Endothelial cell of umbilical vein (primary cell): Measurements from ENCODE around the gene RIPOR3. TPM values are rescaled to one million over a fixed set of nuclear protein-coding genes. Genes with fewer than 3 reads are reported as not detected.

Experiments used
- BruUV-seq: library from RNA; stranded (reverse); fragments of 400-500 nt; replicated peaks from 2 replicates; lab custom pipeline; 2021; lab: Mats Ljungman, UMichigan
- CTCF ChIA-PET: fragments of 300-600, 350-600 bp; sonication (Branson Sonifier 250); formaldehyde crosslinking; loops from one replicate; lab custom pipeline; 2021; ENCODE audit warnings: antibody characterized with exemption, inconsistent platforms; lab: Charles Lee
- POLR2A ChIA-PET: fragments of 300-600, 350-600 bp; sonication (Branson Sonifier 250); formaldehyde crosslinking; loops from one replicate; lab custom pipeline; 2021; ENCODE audit warnings: antibody characterized with exemption, inconsistent platforms; lab: Charles Lee
- DNase-seq: peaks from one replicate; pipeline ENCODE4 v3.0.0-alpha.2; 2011; ENCODE audit warnings: low read depth, low spot score
- FAIRE-seq: peaks from 2 replicates; lab custom pipeline; 2011; peaks lifted over from hg19 to GRCh38; lab: Jason Lieb, UNC
- H2AFZ ChIP-seq: 2 replicates; pipeline ENCODE4 v1.6.0; 2012; ENCODE audit warnings: low read depth, low read length, control low read depth, inconsistent platforms
- H3K27ac ChIP-seq: 2 replicates; pipeline ENCODE4 v1.5.1; 2011; ENCODE audit warnings: low read depth, mild to moderate bottlenecking, control low read depth, low read length, moderate library complexity; ENCODE audit not compliant: insufficient read depth
- H3K27me3 ChIP-seq, 2 experiments: 2 replicates each; pipeline versions ENCODE4 v1.6.0 to v1.6.1; 2011; ENCODE audit warnings: low read length in 2 of 2, mixed read lengths in 1 of 2; ENCODE audit not compliant: control insufficient read depth in 2 of 2, insufficient read depth in 2 of 2
- H3K36me3 ChIP-seq, 2 experiments: 2 replicates in 1 of 2; 3 replicates in 1 of 2; pipeline ENCODE4 v1.5.1; 2011; ENCODE audit warnings: low read length in 2 of 2, mild to moderate bottlenecking in 1 of 2, moderate library complexity in 1 of 2; ENCODE audit not compliant: control insufficient read depth in 2 of 2, insufficient read depth in 2 of 2; ENCODE audit errors: extremely low read depth in 1 of 2
- H3K4me1 ChIP-seq: 3 replicates; pipeline ENCODE4 v1.5.1; 2011; ENCODE audit warnings: mild to moderate bottlenecking, low read length; ENCODE audit not compliant: control insufficient read depth, insufficient read depth; ENCODE audit errors: extremely low read depth
- H3K4me2 ChIP-seq: 2 replicates; pipeline ENCODE4 v1.6.1; 2011; ENCODE audit warnings: low read length, control low read depth, mixed read lengths; ENCODE audit not compliant: insufficient read depth
- H3K4me3 ChIP-seq, 3 experiments: fragments of 200-600 bp in 1 of 3; sonication (generic), shearing (Covaris generic) in 1 of 3; replicated peaks in 1 of 3; 2 replicates each; pipeline ENCODE4 v1.5.1; 2011 to 2016; ENCODE audit warnings: control low read depth in 3 of 3, low read length in 3 of 3, mild to moderate bottlenecking in 2 of 3, inconsistent platforms in 1 of 3, low read depth in 1 of 3, moderate library complexity in 1 of 3; ENCODE audit not compliant: insufficient read depth in 1 of 3
- H3K79me2 ChIP-seq: 2 replicates; pipeline ENCODE4 v1.6.0; 2012; ENCODE audit warnings: low read length, inconsistent platforms; ENCODE audit not compliant: control insufficient read depth, insufficient read depth
- H3K9ac ChIP-seq: replicated peaks from 2 replicates; pipeline ENCODE3; 2011; ENCODE audit warnings: low read length, control low read depth; ENCODE audit not compliant: insufficient read depth; ENCODE audit errors: extremely low read depth
- H3K9me1 ChIP-seq: replicated peaks from 3 replicates; pipeline ENCODE4 v1.6.0; 2011; ENCODE audit warnings: mild to moderate bottlenecking, low read length; ENCODE audit not compliant: control insufficient read depth, insufficient read depth; ENCODE audit errors: extremely low read depth
- H3K9me3 ChIP-seq: replicated peaks from 2 replicates; pipeline ENCODE4 v1.5.1; 2012; ENCODE audit warnings: low read length, inconsistent platforms; ENCODE audit not compliant: control insufficient read depth, insufficient read depth
- H4K20me1 ChIP-seq: replicated peaks from 2 replicates; pipeline ENCODE3; 2011; ENCODE audit warnings: mild to moderate bottlenecking, low read length; ENCODE audit not compliant: control insufficient read depth, insufficient read depth; ENCODE audit errors: extremely low read depth
- CTCF ChIP-seq, 2 donors: IDR thresholded peaks; 1 replicate in 1 of 2; 2 replicates in 1 of 2; pipeline ENCODE4 v1.5.1; 2011; ENCODE audit warnings: low read length in 2 of 2, mild to moderate bottlenecking in 2 of 2, moderate library complexity in 2 of 2, control low read depth in 1 of 2, inconsistent platforms in 1 of 2, low read depth in 1 of 2; ENCODE audit not compliant: insufficient read depth in 1 of 2; ENCODE audit errors: extremely low read depth in 1 of 2
- EZH2 ChIP-seq: IDR thresholded peaks from 2 replicates; pipeline ENCODE4 v1.6.1; 2012; ENCODE audit warnings: borderline replicate concordance, low read depth, mild to moderate bottlenecking, moderate library complexity, low read length, inconsistent platforms; ENCODE audit not compliant: severe bottlenecking
- FOS ChIP-seq: IDR thresholded peaks from 2 replicates; pipeline ENCODE4 v1.6.1; 2011; ENCODE audit warnings: mild to moderate bottlenecking, low read length, moderate library complexity, borderline replicate concordance; ENCODE audit not compliant: insufficient read depth
- GATA2 ChIP-seq: IDR thresholded peaks from 2 replicates; pipeline ENCODE4 v1.7.0; 2011; ENCODE audit warnings: low read depth, mild to moderate bottlenecking, moderate library complexity, mixed read lengths, low read length; ENCODE audit not compliant: insufficient read length, insufficient read depth
- MAX ChIP-seq: IDR thresholded peaks from 2 replicates; pipeline ENCODE4 v1.6.1; 2011; ENCODE audit not compliant: insufficient read depth, insufficient read length
- MYC ChIP-seq: IDR thresholded peaks from one replicate; pipeline ENCODE4 v1.6.1; 2011; ENCODE audit warnings: mild to moderate bottlenecking, low read depth, low read length
- POLR2A ChIP-seq: IDR thresholded peaks from 2 replicates; pipeline ENCODE4 v1.6.1; 2012; ENCODE audit warnings: low read depth, mild to moderate bottlenecking, control low read depth, low read length
- POLR2AphosphoS5 ChIP-seq: IDR thresholded peaks from 2 replicates; pipeline ENCODE4 v1.6.1; 2012; ENCODE audit warnings: low read depth, mild to moderate bottlenecking, control low read depth, low read length, moderate library complexity; ENCODE audit not compliant: insufficient read depth
- dilution Hi-C: fragments of 300-500 bp; cut with MboI; formaldehyde crosslinking; loops from one replicate; pipeline ENCODE4 v1.15.0; 2019; ENCODE audit warnings: low sequenced_read_pairs; ENCODE audit not compliant: extremely low pct_ligation_motif_present
- intact Hi-C: fragments of 100-400 bp; cut with micrococcal nuclease; formaldehyde crosslinking; loops from one replicate; pipeline ENCODE4 v1.10.0; 2022
- polyA plus RNA-seq, 4 experiments: library from polyadenylated mRNA; depleted of rRNA in 3 of 4; stranded (reverse) in 3 of 4; unstranded in 1 of 4; fragments of >200 nt; gene quantifications; 2 replicates each; pipeline versions ENCODE4 v1.2.1 to v1.2.3, GENCODE V29; 2011 to 2012; ENCODE audit warnings: missing spikeins in 1 of 4
- total RNA-seq: library from RNA; stranded (reverse); gene quantifications from 2 replicates; pipeline ENCODE4 v1.2.3, GENCODE V29; 2021

The RIPOR3 gene
- total and polyA plus RNA-seq, 2 donors (not counting 3 experiments of a cell fraction or from before 2014, with no cell fraction given) = not detected

DNA sequence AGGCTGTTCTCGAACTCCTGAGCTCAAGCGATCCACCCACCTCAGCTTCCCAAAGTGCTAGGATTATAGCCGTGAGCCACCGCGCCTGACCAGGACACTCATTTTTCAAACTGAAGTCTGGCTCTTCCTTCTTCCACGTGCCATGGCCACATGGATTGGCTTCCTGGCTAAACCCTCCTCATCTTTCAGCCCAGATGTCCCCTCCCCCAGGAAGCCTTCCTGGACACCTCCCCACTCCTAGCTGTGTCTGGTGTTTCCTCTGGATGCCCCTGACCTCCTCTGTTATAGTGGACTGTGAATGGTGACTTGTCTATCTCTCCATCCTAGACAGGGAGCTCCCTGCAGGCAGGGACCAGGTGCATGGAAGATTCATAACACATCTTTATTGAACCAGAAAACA lies 57.2 kb downstream of the RIPOR3 start:
- Histone ChIP-seq H4K20me1 (no peaks in the 10 kb centered on the region), H2AFZ (no peak overlapping the region), H3K36me3 (no peaks in the 10 kb centered on the region), H3K4me3 (no peak overlapping the region), H3K27me3 (no peaks in the 10 kb centered on the region), H3K9ac (no peak overlapping the region), H3K9me3 (no peaks in the 10 kb centered on the region), H3K79me2 (no peaks in the 10 kb centered on the region), H3K9me1 (no peaks in the 10 kb centered on the region), H3K4me2 (no peak overlapping the region), H3K27ac (no peak overlapping the region), H3K4me1 (no peaks in the 10 kb centered on the region)
- ChIA-PET POLR2A (no interaction called here), CTCF (interaction anchor here (0.6 to 4.3 kb wide), 9 partner anchors 8 to 159 kb away, joined by 3 to 19 read pairs (median 4); no protein-coding TSS in a partner anchor)
- dilution Hi-C loops (no loop called here), intact Hi-C loops (no loop called here)
- BruUV-seq = no TSS peak
- DNase-seq (no peak), FAIRE-seq (no peak)
- no peak for TF ChIP-seq EZH2
- TF ChIP-seq MYC = no peak
- no peak for TF ChIP-seq GATA2
- no peak for TF ChIP-seq CTCF (IDR thresholded peaks at IDR 0.05; ENCODE audit: extremely low read depth in 1 of 2, insufficient read depth in 1 of 2, low read depth in 1 of 2, low read length in 2 of 2)
- TF ChIP-seq POLR2AphosphoS5 = no peak
- no peak for TF ChIP-seq MAX
- TF ChIP-seq POLR2A = no peak
- TF ChIP-seq FOS = no peak
